OCI-LY7 (cell line): ENCODE data around the gene SLC16A1. TPM values are rescaled to one million over a fixed set of nuclear protein-coding genes. Genes with fewer than 3 reads are reported as not detected.

Source experiments
- BruUV-seq: library from RNA; stranded (reverse); fragments of 400-500 nt; replicated peaks from 2 replicates; lab custom pipeline; 2021; lab: Mats Ljungman, UMichigan
- CTCF ChIA-PET: fragments of 300-600 bp; sonication (Branson Sonifier 250); formaldehyde crosslinking; loops from one replicate; lab custom pipeline; 2022; ENCODE audit warnings: antibody characterized with exemption; ENCODE audit not compliant: unreplicated experiment; lab: Charles Lee
- POLR2A ChIA-PET: fragments of 300-600 bp; sonication (Branson Sonifier 250); formaldehyde crosslinking; loops from one replicate; lab custom pipeline; 2022; ENCODE audit warnings: antibody characterized with exemption; lab: Charles Lee
- DNase-seq: peaks from one replicate; pipeline ENCODE4 v3.0.0-alpha.2; 2015; ENCODE audit warnings: low spot score
- H2AFZ ChIP-seq: fragments of 200-600 bp; sonication (generic), shearing (Covaris generic); 2 replicates; pipeline ENCODE4 v1.6.1; 2014; ENCODE audit warnings: mild to moderate bottlenecking, antibody characterized with exemption, low read length, moderate library complexity
- H3K27ac ChIP-seq: fragments of 200-600 bp; sonication (generic); 2 replicates; pipeline ENCODE4 v1.5.1; 2014; ENCODE audit warnings: mixed run types, low read depth, mild to moderate bottlenecking, moderate library complexity, low read length, inconsistent platforms; ENCODE audit not compliant: poor library complexity, severe bottlenecking
- H3K36me3 ChIP-seq: fragments of 200-600 bp; sonication (generic); 2 replicates; pipeline ENCODE4 v1.6.1; 2014; ENCODE audit warnings: mild to moderate bottlenecking, antibody characterized with exemption, low read length, moderate library complexity, mixed read lengths; ENCODE audit not compliant: insufficient read depth
- H3K4me1 ChIP-seq: fragments of 200-600 bp; sonication (generic); 2 replicates; pipeline ENCODE4 v1.5.1; 2014; ENCODE audit warnings: mild to moderate bottlenecking, low read length; ENCODE audit not compliant: insufficient read depth, poor library complexity, severe bottlenecking
- H3K4me2 ChIP-seq: fragments of 200-600 bp; sonication (generic); 2 replicates; pipeline ENCODE4 v1.6.1; 2014; ENCODE audit warnings: mild to moderate bottlenecking, low read length
- H3K4me3 ChIP-seq: fragments of 200-600 bp; sonication (generic); 2 replicates; pipeline ENCODE4 v1.5.1; 2014; ENCODE audit warnings: mild to moderate bottlenecking, low read depth, low read length; ENCODE audit not compliant: poor library complexity, severe bottlenecking
- H3K79me2 ChIP-seq: fragments of 200-600 bp; sonication (generic); 2 replicates; pipeline ENCODE4 v1.6.1; 2016; ENCODE audit warnings: low read depth, mild to moderate bottlenecking, low read length, moderate library complexity, mixed read lengths; ENCODE audit not compliant: insufficient read depth
- H3K9me2 ChIP-seq: fragments of 200-600 bp; sonication (generic); 2 replicates; pipeline ENCODE4 v1.6.1; 2016; ENCODE audit warnings: mild to moderate bottlenecking, low read length, mixed read lengths; ENCODE audit not compliant: insufficient read depth
- H3K9me3 ChIP-seq: fragments of 200-600 bp; sonication (generic); 2 replicates; pipeline ENCODE4 v1.6.1; 2014; ENCODE audit warnings: mild to moderate bottlenecking, mixed run types, low read length, mixed read lengths
- H4K20me1 ChIP-seq: fragments of 200-600 bp; sonication (generic); 2 replicates; pipeline ENCODE4 v1.6.1; 2014; ENCODE audit warnings: mild to moderate bottlenecking, antibody characterized with exemption, low read length, moderate library complexity, mixed read lengths; ENCODE audit not compliant: insufficient read depth
- EZH2phosphoT487 ChIP-seq: fragments of 200-600 bp; sonication (generic); IDR thresholded peaks from 2 replicates; pipeline ENCODE4 v1.6.1; 2018; ENCODE audit warnings: low read depth, borderline replicate concordance, mild to moderate bottlenecking, mixed run types, antibody characterized with exemption, low read length, moderate library complexity, mixed read lengths
- intact Hi-C: fragments of 100-400 bp; cut with micrococcal nuclease; formaldehyde crosslinking; loops from one replicate; pipeline ENCODE4 v1.10.0; 2022; ENCODE audit not compliant: unreplicated experiment
- total RNA-seq, 2 experiments: library from RNA; depleted of rRNA in 1 of 2; stranded (reverse); fragments of >200 nt in 1 of 2; shearing (Covaris generic) in 1 of 2; gene quantifications; 2 replicates each; pipeline ENCODE4 v1.2.3, GENCODE V29; 2014 to 2022
- TF ChIP-seq, protein P1 (sequence below): fragments of 200-600 bp; sonication (generic); conservative IDR thresholded peaks from 2 replicates; pipeline ENCODE4 v1.5.1; 2014; ENCODE audit warnings: mild to moderate bottlenecking, antibody characterized with exemption, low read length, moderate library complexity, mixed read lengths

Gene SLC16A1
- total RNA-seq, 2 experiments from 2014 or later = 56.1 to 67.8 TPM

GRCh38 chr1:112981426-112981825 is 25.4 kb upstream of the SLC16A1 start:
- H2AFZ ChIP-seq = no peak overlapping the region
- H3K9me3 ChIP-seq = no peaks in the 10 kb centered on the region
- H3K4me3 ChIP-seq = no peak overlapping the region
- no peak overlapping the region for H3K27ac ChIP-seq
- no peak overlapping the region for H3K4me2 ChIP-seq
- no TSS peak for BruUV-seq
- no peaks in the 10 kb centered on the region for H3K79me2 ChIP-seq
- ChIA-PET POLR2A (interaction anchor here (0.7 kb wide), 1 partner anchor 823 kb away, joined by 4 read pairs; no protein-coding TSS in a partner anchor), CTCF (no interaction called here)
- peaks cover 20% of the 10 kb centered on the region for H3K4me1 ChIP-seq
- H4K20me1 ChIP-seq = no peaks in the 10 kb centered on the region
- TF ChIP-seq EZH2phosphoT487 = no peak
- TF ChIP-seq, protein P1, sequence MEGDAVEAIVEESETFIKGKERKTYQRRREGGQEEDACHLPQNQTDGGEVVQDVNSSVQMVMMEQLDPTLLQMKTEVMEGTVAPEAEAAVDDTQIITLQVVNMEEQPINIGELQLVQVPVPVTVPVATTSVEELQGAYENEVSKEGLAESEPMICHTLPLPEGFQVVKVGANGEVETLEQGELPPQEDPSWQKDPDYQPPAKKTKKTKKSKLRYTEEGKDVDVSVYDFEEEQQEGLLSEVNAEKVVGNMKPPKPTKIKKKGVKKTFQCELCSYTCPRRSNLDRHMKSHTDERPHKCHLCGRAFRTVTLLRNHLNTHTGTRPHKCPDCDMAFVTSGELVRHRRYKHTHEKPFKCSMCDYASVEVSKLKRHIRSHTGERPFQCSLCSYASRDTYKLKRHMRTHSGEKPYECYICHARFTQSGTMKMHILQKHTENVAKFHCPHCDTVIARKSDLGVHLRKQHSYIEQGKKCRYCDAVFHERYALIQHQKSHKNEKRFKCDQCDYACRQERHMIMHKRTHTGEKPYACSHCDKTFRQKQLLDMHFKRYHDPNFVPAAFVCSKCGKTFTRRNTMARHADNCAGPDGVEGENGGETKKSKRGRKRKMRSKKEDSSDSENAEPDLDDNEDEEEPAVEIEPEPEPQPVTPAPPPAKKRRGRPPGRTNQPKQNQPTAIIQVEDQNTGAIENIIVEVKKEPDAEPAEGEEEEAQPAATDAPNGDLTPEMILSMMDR = no peak
- DNase-seq = no peak
- intact Hi-C loops = no loop called here
- peaks cover 11% of the 10 kb centered on the region for H3K36me3 ChIP-seq
- H3K9me2 ChIP-seq = no peaks in the 10 kb centered on the region

GRCh38 chr1:112975336-112975735 is 19.3 kb upstream of the SLC16A1 start:
- POLR2A ChIA-PET = no interaction called here

DNA sequence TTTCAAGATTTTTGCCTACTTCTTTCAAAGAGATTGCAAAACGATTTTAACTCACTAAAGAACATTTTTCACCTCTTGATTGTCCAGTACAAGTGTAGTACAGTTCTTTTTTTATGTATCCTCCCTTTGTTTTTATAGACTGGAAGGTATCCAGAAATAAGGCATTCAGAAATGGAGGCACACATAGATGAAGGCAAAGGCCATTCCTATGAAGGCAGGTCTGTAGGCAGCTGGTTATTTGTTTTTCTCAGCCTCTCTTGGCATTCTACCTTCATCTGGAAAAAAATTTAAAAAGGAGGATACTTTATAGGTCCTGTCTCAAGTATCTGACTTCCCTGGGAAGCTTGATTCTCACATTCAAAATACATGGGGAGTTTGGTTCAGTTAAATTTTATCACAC is 18.6 kb upstream of the SLC16A1 start:
- intact Hi-C loops = no loop called here
- Histone ChIP-seq H3K4me1 (no peaks in the 10 kb centered on the region), H3K79me2 (no peaks in the 10 kb centered on the region), H2AFZ (no peak overlapping the region), H3K4me2 (no peak overlapping the region), H3K9me3 (no peaks in the 10 kb centered on the region), H4K20me1 (no peaks in the 10 kb centered on the region), H3K36me3 (peaks cover 46% of the 10 kb centered on the region), H3K27ac (no peak overlapping the region), H3K9me2 (no peaks in the 10 kb centered on the region), H3K4me3 (no peak overlapping the region)
- POLR2A ChIA-PET = no interaction called here
- TF ChIP-seq, protein P1 = no peak
- no peak for TF ChIP-seq EZH2phosphoT487
- BruUV-seq = TSS peak; percentile 1
- CTCF ChIA-PET = no interaction called here
- DNase-seq = no peak

More at GRCh38 chr1:112975336-112975735, 19.3 kb upstream of the SLC16A1 start:
- peaks cover 41% of the 10 kb centered on the region for H3K36me3 ChIP-seq
- no peak overlapping the region for H3K4me2 ChIP-seq
- no peaks in the 10 kb centered on the region for H3K79me2 ChIP-seq
- BruUV-seq = no TSS peak
- H3K4me1 ChIP-seq = no peaks in the 10 kb centered on the region
- intact Hi-C loops = no loop called here
- H3K9me3 ChIP-seq = no peaks in the 10 kb centered on the region
- CTCF ChIA-PET = no interaction called here
- DNase-seq = no peak
- H2AFZ ChIP-seq = no peak overlapping the region
- no peak overlapping the region for H3K4me3 ChIP-seq
- no peaks in the 10 kb centered on the region for H3K9me2 ChIP-seq
- H4K20me1 ChIP-seq = no peaks in the 10 kb centered on the region
- TF ChIP-seq, protein P1 = no peak
- TF ChIP-seq EZH2phosphoT487 = no peak
- no peak overlapping the region for H3K27ac ChIP-seq
